MCF 10A (cell line): ENCODE measurements around the gene PALM2AKAP2. TPM values are rescaled to one million over a fixed set of nuclear protein-coding genes. Genes with fewer than 3 reads are reported as not detected.

Experiments
- BruUV-seq: library from RNA; stranded (reverse); fragments of 400-500 nt; replicated peaks from 2 replicates; lab custom pipeline; 2021; lab: Mats Ljungman, UMichigan
- CTCF ChIA-PET: fragments of 300-600 bp; sonication (Branson Sonifier 250); formaldehyde crosslinking; extraction: SDS; loops from one replicate; lab custom pipeline; 2021; ENCODE audit warnings: antibody characterized with exemption, inconsistent platforms; lab: Yijun Ruan, JAX
- POLR2A ChIA-PET: fragments of 300-600, 350-650 bp; sonication (Branson Sonifier 250); formaldehyde crosslinking; extraction: SDS; loops from one replicate; lab custom pipeline; 2020; ENCODE audit warnings: antibody characterized with exemption, inconsistent platforms; lab: Yijun Ruan, JAX
- DNase-seq: peaks from one replicate; pipeline ENCODE4 v3.0.0-alpha.2; 2018; ENCODE audit not compliant: unreplicated experiment
- H3K27ac Mint-ChIP-seq: one replicate; pipeline ENCODE4 v1.8.0; 2022; ENCODE audit warnings: mild to moderate bottlenecking, low read depth, mixed read lengths; ENCODE audit not compliant: unreplicated experiment
- H3K27me3 Mint-ChIP-seq: one replicate; pipeline ENCODE4 v1.8.0; 2022; ENCODE audit warnings: mixed read lengths; ENCODE audit not compliant: insufficient read depth, unreplicated experiment
- H3K36me3 Mint-ChIP-seq: one replicate; pipeline ENCODE4 v1.8.0; 2022; ENCODE audit warnings: mild to moderate bottlenecking, moderate library complexity, mixed read lengths; ENCODE audit not compliant: insufficient read depth, unreplicated experiment
- H3K4me1 Mint-ChIP-seq: one replicate; pipeline ENCODE4 v1.8.0; 2022; ENCODE audit warnings: mixed read lengths; ENCODE audit not compliant: insufficient read depth, unreplicated experiment
- H3K4me3 Mint-ChIP-seq: one replicate; pipeline ENCODE4 v1.8.0; 2022; ENCODE audit warnings: mild to moderate bottlenecking, moderate library complexity, mixed read lengths; ENCODE audit not compliant: unreplicated experiment
- H3K9me3 Mint-ChIP-seq: one replicate; pipeline ENCODE4 v1.8.0; 2022; ENCODE audit warnings: mixed read lengths; ENCODE audit not compliant: unreplicated experiment
- intact Hi-C: fragments of 100-400 bp; cut with micrococcal nuclease; formaldehyde crosslinking; loops from 2 replicates; pipeline ENCODE4 v1.14.1; 2022
- total RNA-seq: library from RNA; stranded (reverse); gene quantifications from 2 replicates; pipeline ENCODE4 v1.2.3, GENCODE V29; 2022
- TF ChIP-seq, protein P1 (sequence below): fragments of 200-600 bp; IDR thresholded peaks from one replicate; pipeline ENCODE4 v1.8.0; 2022; ENCODE audit warnings: antibody characterized with exemption, mild to moderate bottlenecking; ENCODE audit not compliant: unreplicated experiment

PALM2AKAP2 gene
- total RNA-seq, 1 experiment from 2014 or later = 5.3 TPM

DNA sequence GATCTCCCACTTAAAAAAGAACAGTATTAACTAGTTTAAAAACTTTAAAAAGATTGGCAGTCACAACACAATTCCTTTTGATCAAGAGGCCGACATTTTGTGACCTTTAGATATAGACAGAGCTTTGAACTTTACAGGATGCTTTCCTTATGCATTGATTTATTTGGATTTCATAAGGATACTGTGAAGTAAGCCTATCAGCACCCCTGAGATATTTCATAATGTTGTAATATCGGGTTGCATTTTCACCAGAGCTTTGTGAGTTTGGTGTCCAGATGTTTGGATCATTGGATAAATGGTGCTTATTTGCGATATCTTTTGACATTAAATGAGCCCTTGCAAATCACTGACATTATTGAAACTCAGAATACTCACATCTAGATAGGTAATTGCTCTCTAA lies 7.7 kb downstream of the PALM2AKAP2 start:
- ChIA-PET POLR2A (no interaction called here), CTCF (no interaction called here)
- H3K4me3 Mint-ChIP-seq = no peak overlapping the region
- TF ChIP-seq, protein P1, sequence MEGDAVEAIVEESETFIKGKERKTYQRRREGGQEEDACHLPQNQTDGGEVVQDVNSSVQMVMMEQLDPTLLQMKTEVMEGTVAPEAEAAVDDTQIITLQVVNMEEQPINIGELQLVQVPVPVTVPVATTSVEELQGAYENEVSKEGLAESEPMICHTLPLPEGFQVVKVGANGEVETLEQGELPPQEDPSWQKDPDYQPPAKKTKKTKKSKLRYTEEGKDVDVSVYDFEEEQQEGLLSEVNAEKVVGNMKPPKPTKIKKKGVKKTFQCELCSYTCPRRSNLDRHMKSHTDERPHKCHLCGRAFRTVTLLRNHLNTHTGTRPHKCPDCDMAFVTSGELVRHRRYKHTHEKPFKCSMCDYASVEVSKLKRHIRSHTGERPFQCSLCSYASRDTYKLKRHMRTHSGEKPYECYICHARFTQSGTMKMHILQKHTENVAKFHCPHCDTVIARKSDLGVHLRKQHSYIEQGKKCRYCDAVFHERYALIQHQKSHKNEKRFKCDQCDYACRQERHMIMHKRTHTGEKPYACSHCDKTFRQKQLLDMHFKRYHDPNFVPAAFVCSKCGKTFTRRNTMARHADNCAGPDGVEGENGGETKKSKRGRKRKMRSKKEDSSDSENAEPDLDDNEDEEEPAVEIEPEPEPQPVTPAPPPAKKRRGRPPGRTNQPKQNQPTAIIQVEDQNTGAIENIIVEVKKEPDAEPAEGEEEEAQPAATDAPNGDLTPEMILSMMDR = no peak
- peaks cover 2% of the 10 kb centered on the region for H3K4me1 Mint-ChIP-seq
- no peak for DNase-seq
- no peaks in the 10 kb centered on the region for H3K27me3 Mint-ChIP-seq
- no TSS peak for BruUV-seq
- H3K27ac Mint-ChIP-seq = no peak overlapping the region
- H3K9me3 Mint-ChIP-seq = no peaks in the 10 kb centered on the region
- H3K36me3 Mint-ChIP-seq = no peaks in the 10 kb centered on the region
- intact Hi-C loops = no loop called here

DNA sequence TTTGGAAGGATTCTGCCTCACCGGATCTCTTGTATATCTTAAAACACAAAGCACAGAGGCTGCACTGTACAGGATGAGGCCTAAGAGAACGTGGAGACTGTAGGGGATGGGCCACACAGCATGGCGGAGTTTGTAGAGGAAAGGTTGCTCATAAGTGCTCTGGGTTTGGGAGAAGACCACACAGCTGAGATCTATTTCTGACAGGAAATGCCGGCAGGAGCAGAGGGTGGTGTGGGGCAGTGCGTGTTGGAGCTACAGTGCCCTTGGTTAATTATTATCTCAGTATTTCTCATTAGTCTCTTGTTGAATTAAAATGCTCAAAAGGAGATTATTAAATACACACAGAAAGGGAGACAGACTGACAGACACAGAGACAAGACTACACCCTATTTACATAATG lies 9.6 kb downstream of the PALM2AKAP2 start:
- Mint-ChIP-seq H3K4me3 (no peak overlapping the region), H3K27me3 (no peaks in the 10 kb centered on the region), H3K27ac (no peak overlapping the region), H3K4me1 (peaks cover 10% of the 10 kb centered on the region), H3K36me3 (no peaks in the 10 kb centered on the region), H3K9me3 (no peaks in the 10 kb centered on the region)
- CTCF ChIA-PET = interaction anchor here (0.6 kb wide), 2 partner anchors 28 to 367 kb away, joined by 3 read pairs; no protein-coding TSS in a partner anchor
- TF ChIP-seq, protein P1 = no peak
- no peak for DNase-seq
- POLR2A ChIA-PET = no interaction called here
- intact Hi-C loops = no loop called here
- BruUV-seq = no TSS peak

DNA sequence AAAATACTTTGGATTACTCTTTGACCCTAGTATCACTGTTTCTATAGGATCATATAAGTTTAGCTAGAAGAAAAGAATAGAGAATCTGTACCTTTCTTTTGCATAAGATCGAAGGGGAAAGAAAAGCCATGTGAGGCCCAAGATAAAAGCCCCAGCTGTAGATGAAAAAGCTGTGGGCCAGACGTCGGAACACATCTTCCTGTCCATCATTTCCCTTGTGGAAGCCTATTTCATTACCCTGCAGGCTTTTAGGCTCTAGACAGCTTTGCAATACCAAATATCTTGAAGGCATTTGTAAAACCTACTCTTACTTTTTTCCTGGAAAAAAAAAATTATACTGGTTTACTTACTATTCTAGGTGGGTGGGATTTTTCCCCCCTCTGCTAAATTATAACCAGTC lies 10.0 kb downstream of the PALM2AKAP2 start:
- ChIA-PET POLR2A (interaction anchor here (0.6 kb wide), 1 partner anchor 25 kb away, joined by 3 read pairs; no protein-coding TSS in a partner anchor), CTCF (interaction anchor here (0.6 kb wide), 1 partner anchor 367 kb away, joined by 3 read pairs; no protein-coding TSS in a partner anchor)
- intact Hi-C loops = no loop called here
- Mint-ChIP-seq H3K36me3 (no peaks in the 10 kb centered on the region), H3K9me3 (no peaks in the 10 kb centered on the region), H3K4me3 (no peak overlapping the region), H3K27me3 (no peaks in the 10 kb centered on the region), H3K4me1 (peaks cover 10% of the 10 kb centered on the region), H3K27ac (no peak overlapping the region)
- TF ChIP-seq, protein P1 = no peak
- BruUV-seq = no TSS peak
- DNase-seq = no peak

DNA sequence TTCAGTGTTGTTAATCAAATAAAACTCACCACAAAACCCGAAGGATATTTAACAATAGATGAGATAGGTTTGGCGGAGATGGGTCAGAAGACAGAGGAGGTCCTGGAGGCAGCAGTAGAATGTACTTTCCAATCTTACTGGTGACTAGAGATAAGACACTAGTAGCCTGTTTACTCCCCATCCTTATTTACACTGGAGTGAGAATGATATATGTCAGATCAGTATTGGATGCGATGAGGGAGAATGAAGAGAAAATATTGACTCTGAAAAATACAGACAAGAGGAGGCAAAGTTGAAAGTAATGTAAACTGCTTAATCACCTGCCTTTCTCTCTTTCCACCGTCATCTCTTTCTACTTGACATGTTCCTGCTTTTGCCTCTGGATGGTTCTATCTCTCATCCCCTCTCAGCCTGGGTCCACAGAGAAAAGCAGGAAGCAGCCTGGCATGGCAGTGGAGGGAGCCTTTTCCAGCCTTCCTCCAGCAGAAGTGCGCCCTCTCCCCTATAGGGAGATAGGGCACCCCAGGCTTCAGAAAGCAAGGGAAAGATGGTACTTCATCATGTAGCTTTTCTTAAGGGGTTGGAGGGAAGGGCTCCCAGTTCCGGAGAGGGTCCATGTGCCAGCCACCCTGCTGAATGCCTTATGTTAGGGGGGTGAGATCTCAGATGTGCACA lies 11.1 kb downstream of the PALM2AKAP2 start:
- Mint-ChIP-seq H3K4me3 (no peak overlapping the region), H3K36me3 (no peaks in the 10 kb centered on the region), H3K27me3 (no peaks in the 10 kb centered on the region), H3K9me3 (no peaks in the 10 kb centered on the region), H3K4me1 (peaks cover 10% of the 10 kb centered on the region), H3K27ac (no peak overlapping the region)
- ChIA-PET CTCF (interaction anchor here (0.6 kb wide), 1 partner anchor 207 kb away, joined by 5 read pairs; no protein-coding TSS in a partner anchor), POLR2A (no interaction called here)
- BruUV-seq = no TSS peak
- intact Hi-C loops = no loop called here
- TF ChIP-seq, protein P1 = no peak
- no peak for DNase-seq
